ENCODE measurements around the gene AHNAK.

DNA sequence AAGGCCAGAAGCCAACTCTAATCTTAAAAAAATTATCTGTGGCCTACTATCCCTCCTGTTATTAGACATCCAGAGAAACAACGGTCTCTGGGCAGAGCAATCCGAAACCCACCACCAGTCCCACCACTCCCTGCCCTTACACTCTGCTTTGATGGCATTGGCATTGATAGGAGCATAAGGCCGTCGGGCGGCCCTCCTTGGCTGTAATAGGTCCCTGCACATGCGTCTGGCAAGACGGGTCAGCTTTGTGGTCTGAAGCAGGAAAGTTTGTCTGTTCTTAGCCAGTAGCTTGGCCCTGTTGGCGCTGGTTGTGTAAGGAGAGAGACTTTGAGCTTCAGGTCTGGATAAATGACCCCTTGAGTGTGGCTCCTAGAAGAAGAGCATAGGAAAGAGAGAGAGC, 48.5 kb upstream of the AHNAK start:
- TF ChIP-seq MYC (IDR thresholded peaks at IDR 0.05; ENCODE audit: low read depth, low read length) (no peak), JUN (IDR thresholded peaks at IDR 0.05; ENCODE audit: borderline replicate concordance, insufficient read depth, insufficient read length, low read depth) (no peak), POLR2A (IDR thresholded peaks at IDR 0.05; ENCODE audit: low read depth, low read length) (no peak), EZH2 (IDR thresholded peaks at IDR 0.05; ENCODE audit: borderline replicate concordance, low read depth, low read length, severe bottlenecking) (no peak), FOS (IDR thresholded peaks at IDR 0.05; ENCODE audit: borderline replicate concordance, insufficient read depth, low read length) (no peak), GATA2 (IDR thresholded peaks at IDR 0.05; ENCODE audit: insufficient read depth, insufficient read length, low read depth, low read length) (no peak)
- TF ChIP-seq, protein P1, sequence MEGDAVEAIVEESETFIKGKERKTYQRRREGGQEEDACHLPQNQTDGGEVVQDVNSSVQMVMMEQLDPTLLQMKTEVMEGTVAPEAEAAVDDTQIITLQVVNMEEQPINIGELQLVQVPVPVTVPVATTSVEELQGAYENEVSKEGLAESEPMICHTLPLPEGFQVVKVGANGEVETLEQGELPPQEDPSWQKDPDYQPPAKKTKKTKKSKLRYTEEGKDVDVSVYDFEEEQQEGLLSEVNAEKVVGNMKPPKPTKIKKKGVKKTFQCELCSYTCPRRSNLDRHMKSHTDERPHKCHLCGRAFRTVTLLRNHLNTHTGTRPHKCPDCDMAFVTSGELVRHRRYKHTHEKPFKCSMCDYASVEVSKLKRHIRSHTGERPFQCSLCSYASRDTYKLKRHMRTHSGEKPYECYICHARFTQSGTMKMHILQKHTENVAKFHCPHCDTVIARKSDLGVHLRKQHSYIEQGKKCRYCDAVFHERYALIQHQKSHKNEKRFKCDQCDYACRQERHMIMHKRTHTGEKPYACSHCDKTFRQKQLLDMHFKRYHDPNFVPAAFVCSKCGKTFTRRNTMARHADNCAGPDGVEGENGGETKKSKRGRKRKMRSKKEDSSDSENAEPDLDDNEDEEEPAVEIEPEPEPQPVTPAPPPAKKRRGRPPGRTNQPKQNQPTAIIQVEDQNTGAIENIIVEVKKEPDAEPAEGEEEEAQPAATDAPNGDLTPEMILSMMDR (IDR thresholded peaks at IDR 0.05; ENCODE audit: extremely low read depth in 1 of 2, insufficient read depth in 1 of 2, low read depth in 1 of 2, low read length in 2 of 2): no peak
- TF ChIP-seq, protein P2, sequence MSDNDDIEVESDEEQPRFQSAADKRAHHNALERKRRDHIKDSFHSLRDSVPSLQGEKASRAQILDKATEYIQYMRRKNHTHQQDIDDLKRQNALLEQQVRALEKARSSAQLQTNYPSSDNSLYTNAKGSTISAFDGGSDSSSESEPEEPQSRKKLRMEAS (IDR thresholded peaks at IDR 0.05; ENCODE audit: insufficient read depth, insufficient read length): no peak
